Inferior parietal cortex (tissue), 1 donor: ENCODE results near the gene AQR.

Experiments
- DNase-seq: peaks from one replicate; pipeline ENCODE4 v3.0.0-alpha.2; 2016; ENCODE audit errors: extremely low spot score

The AQR gene

DNA sequence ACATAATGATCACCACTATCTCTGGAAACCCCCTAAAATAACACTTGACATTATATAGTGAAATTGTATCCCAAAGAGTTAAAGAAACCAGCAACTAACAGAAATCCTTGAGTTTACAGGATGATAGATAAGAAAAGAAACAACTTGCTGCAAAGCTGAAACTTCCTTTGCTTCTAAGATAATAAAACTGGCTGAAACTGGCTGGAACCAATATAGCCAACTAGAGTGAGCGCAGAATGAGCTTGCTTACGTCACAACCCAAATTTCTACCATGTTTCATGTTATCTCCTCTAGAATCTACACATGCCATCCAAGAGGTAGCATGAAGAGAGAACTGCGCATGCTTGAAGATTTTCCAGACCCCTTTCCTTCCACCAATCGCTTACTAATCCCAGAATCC, 90.4 kb downstream of the AQR start:
- DNase-seq: no peak

DNA sequence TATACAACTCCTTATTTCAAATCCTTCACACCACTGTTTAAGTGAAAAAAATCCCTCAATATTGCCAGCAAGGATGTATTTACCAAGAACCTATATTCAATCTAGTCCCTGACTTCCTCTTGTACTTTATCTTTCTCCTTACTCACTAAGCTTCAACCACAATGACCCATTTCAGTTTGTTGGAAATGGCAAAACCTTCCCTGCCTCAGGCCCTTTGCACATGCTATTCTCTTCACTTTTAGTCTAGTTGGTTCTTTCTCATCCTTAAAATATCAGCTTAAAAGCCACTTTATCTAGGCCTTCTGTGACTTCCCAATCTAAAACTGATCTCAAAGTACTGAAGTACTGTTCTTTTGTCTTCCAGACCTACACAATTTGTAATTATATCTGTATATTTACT, 92.9 kb downstream of the AQR start:
- DNase-seq: no peak

- no peak for DNase-seq
These were observed 100.4 kb downstream of the AQR start for GRCh38 chr15:34869110-34869509.

GRCh38 chr15:34865531-34865930, 104.0 kb downstream of the AQR start:
- DNase-seq: no peak

DNA sequence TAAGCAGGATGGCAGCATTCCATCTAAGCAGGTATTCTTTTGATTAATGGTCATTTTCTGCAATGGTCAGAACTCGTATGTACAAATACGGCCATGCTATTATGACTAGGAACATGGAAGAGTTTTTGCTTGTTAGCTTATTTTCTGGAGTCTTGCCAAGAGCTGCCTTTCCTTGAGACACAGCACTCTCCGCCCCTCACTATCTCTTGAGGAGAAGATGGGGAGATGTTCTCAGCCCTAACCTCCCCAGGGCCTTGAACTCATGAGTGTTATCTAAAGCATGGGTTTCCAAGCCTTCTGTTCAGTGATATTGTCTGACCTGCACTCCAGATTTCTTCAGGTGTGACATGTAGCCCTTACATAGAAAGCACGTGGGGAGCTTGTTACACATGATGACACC, 108.3 kb downstream of the AQR start:
- no peak for DNase-seq

DNA sequence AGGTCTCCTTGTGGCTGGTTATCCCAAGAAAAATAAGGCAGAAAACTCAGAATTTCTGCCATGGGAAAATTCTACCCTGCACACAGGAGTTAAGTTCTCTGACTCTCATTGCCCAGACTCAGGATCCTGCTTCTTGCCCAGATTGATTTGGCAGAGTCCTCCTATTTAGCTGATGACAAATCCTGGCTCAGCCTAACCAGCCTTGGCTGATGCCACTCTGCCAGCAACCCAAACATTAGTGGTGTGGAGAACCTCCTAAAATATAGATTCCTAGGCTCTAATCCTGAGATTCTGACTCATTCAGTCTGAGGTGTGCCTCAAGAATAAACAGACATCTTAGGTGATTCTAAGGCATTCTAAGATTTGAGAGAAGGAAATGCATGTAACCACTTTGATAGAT, 113.6 kb downstream of the AQR start:
- DNase-seq: peak; percentile 41

- DNase-seq: no peak
These were observed 114.1 kb downstream of the AQR start for GRCh38 chr15:34855413-34855812.

- no peak for DNase-seq
These were observed 115.3 kb downstream of the AQR start for GRCh38 chr15:34854232-34854631.

GRCh38 chr15:34853001-34853758, 116.4 kb downstream of the AQR start:
- no peak for DNase-seq

GRCh38 chr15:34851751-34852150, 117.8 kb downstream of the AQR start:
- DNase-seq: no peak

GRCh38 chr15:34851007-34851406, 118.5 kb downstream of the AQR start:
- DNase-seq: no peak

DNA sequence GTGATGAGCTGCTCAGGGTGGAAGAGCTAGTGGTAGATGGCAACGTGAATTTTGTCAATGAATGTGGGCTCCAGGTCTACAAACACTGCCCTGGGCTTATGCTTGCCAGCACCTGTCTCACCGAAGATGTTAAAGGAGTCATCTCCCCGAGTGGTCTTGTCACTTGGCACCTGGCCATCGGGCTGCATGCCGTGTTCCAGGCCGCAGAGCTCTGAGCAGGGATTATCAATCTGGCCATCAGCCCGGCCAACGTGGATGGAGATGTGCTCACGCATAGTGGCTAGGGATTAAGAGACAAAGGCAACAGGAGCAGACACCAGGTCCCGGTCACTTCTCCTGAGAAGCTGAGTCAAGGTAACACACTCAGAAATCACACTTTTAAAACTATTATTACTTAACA, 119.4 kb downstream of the AQR start:
- no peak for DNase-seq

GRCh38 chr15:34849364-34849959, 120.1 kb downstream of the AQR start:
- DNase-seq: no peak

- DNase-seq: no peak
These were observed 121.9 kb downstream of the AQR start for GRCh38 chr15:34847598-34847997.

GRCh38 chr15:34841262-34841725, 128.2 kb downstream of the AQR start:
- DNase-seq: no peak

GRCh38 chr15:34838282-34838681, 131.3 kb downstream of the AQR start:
- DNase-seq: no peak

DNA sequence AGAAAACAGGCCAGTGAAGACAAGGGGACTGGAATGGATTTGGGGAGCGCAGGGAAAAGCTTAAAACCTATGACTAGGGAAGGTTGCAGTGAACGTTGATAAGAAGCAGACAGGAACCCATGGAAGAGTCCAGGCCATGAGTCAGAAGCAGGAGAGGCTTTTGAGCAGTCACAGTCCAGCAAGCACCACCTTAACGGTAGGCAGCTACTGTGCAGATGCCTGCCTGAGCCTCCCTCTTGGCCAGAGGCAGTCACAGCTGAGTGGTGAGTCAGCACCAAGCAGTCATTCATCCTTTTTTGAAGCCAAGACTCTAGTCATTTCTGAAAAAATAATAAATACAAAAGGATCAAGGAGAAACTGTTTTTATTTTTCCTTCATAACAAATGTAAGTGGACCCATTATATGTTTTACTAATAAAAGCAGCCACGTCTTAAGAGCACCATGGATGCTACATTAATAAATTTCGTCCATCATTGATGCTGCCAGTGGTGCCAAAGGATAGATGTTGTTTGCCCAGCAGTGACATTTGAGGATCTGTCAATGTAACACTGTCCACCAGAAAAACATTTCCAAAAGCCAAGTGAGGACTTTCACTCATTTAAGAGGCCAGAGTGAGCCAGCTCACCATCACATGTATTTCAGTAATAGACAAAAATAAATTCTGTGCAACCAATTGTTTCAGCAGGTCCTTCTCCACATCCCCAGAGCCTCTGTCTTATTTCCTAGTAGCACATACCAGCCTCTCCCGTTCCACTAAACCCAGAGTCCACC, 132.1 kb downstream of the AQR start:
- DNase-seq: no peak

DNA sequence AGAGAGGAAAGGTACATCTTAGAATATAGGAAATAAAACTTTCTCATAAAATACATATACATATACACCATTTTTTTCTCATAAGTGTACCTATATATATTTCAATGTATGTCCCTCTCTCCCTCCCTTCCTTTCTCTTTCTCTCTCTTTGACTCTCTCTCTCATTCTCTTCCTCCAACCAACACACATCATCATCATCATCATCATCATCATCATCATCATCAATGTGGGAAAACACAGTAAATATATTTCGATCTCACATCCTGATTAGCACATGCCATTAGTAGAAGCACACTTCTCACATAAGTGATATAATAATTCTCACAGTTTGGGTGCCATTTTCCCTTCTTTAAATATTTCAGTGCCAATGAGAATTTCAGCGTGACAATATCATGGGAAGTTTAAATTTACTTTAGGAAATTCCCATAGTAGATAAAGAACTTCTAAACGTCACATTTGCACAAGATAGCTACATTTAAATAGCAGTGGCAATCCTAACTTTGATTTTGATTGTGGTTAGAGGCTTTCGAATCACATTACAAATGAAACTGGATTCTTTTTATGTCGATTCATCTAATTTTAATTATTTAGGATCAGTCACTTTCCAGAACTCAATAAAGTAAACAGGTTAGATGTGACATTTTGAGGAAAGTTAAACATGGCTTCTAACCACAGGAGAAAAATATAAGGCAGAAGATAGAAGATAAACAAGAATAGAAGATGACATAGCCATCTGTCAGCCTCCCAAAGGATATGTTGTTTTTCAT, 141.2 kb downstream of the AQR start:
- DNase-seq: no peak

- DNase-seq: no peak
These were observed 147.7 kb downstream of the AQR start for GRCh38 chr15:34821831-34822230.

GRCh38 chr15:34820110-34820509, 149.4 kb downstream of the AQR start:
- no peak for DNase-seq

- DNase-seq: no peak
These were observed 151.0 kb downstream of the AQR start for GRCh38 chr15:34818526-34818925.

GRCh38 chr15:34815836-34816235, 153.7 kb downstream of the AQR start:
- DNase-seq: no peak
